ENCODE data around the gene NF1. TPM values are rescaled to one million over a fixed set of nuclear protein-coding genes. Genes with fewer than 3 reads are reported as not detected.
"Not testable (repeated sequence)": the region's sequence is repeated elsewhere in the genome, so short reads cannot be mapped to it uniquely, and the experiment has no call there.

The NF1 gene
- total RNA-seq (37.4 and 45.9 TPM in 2 replicates), polyA plus RNA-seq (8.4 and 11.4 TPM in 2 replicates)

- Histone ChIP-seq H3K4me2 (peak within 1 kb of the TSS; percentile 91), H3K4me3 (peak within 1 kb of the TSS; percentile 97), H4K20me1 (ENCODE audit: insufficient read depth, poor library complexity, severe bottlenecking) (peaks cover 20% of the 10 kb centered on the region), H3K36me3 (replicated peaks; ENCODE audit: insufficient read depth, low read depth) (no peaks in the 10 kb centered on the region), H3K9me3 (ENCODE audit: low read depth) (no peaks in the 10 kb centered on the region), H3K9me2 (replicated peaks; ENCODE audit: insufficient read depth) (no peaks in the 10 kb centered on the region), H3K4me1 (ENCODE audit: insufficient read depth) (peaks cover 10% of the 10 kb centered on the region), H3K79me2 (peaks cover 46% of the 10 kb centered on the region), H3K27me3 (no peaks in the 10 kb centered on the region), H3K27ac (peak within 1 kb of the TSS; percentile 100), H2AFZ (peak within 1 kb of the TSS; percentile 92)
- TF ChIP-seq CTCF (IDR thresholded peaks at IDR 0.05; ENCODE audit: poor library complexity) = no peak
- TF ChIP-seq EZH2 (IDR thresholded peaks at IDR 0.05; ENCODE audit: borderline replicate concordance) = no peak
- no peak for TF ChIP-seq EZH2phosphoT487 (IDR thresholded peaks at IDR 0.05; ENCODE audit: low read depth, severe bottlenecking, unreplicated experiment)
- 2% methylated on average over 22 of the region's 45 CpGs for WGBS (ENCODE audit: low lambda C conversion rate, missing lambda C conversion rate)
- DNase-seq (ENCODE audit: low spot score) = peak; percentile 99
Measured at GRCh38 chr17:31094600-31095235, at the start of gene NF1. TSS of gene NF1 (plus strand) at chr17:31094977. CDS start at chr17:31095310, 333 bp downstream.

GRCh38 chr17:31046856-31047425, 47.8 kb upstream of the NF1 start:
- not testable (repeated sequence) for H2AFZ ChIP-seq; H3K79me2 ChIP-seq; H3K36me3 ChIP-seq (replicated peaks; ENCODE audit: insufficient read depth, low read depth); H4K20me1 ChIP-seq (ENCODE audit: insufficient read depth, poor library complexity, severe bottlenecking); H3K4me3 ChIP-seq; H3K27ac ChIP-seq; H3K9me2 ChIP-seq (replicated peaks; ENCODE audit: insufficient read depth); H3K27me3 ChIP-seq; H3K4me1 ChIP-seq (ENCODE audit: insufficient read depth); DNase-seq (ENCODE audit: low spot score); H3K9me3 ChIP-seq (ENCODE audit: low read depth); H3K4me2 ChIP-seq
- WGBS (ENCODE audit: low lambda C conversion rate, missing lambda C conversion rate) = 92% methylated on average over 6 of the region's 7 CpGs

GRCh38 chr17:31048142-31048541, 46.6 kb upstream of the NF1 start:
- no peaks in the 10 kb centered on the region for H4K20me1 ChIP-seq (ENCODE audit: insufficient read depth, poor library complexity, severe bottlenecking)
- no peak for DNase-seq (ENCODE audit: low spot score)
- H3K4me2 ChIP-seq = no peak overlapping the region

More at GRCh38 chr17:31048142-31048541, 46.6 kb upstream of the NF1 start:
- Histone ChIP-seq H3K79me2 (no peaks in the 10 kb centered on the region), H3K27ac (no peak overlapping the region), H2AFZ (no peak overlapping the region), H3K9me3 (ENCODE audit: low read depth) (no peaks in the 10 kb centered on the region), H3K27me3 (no peaks in the 10 kb centered on the region), H3K4me3 (no peak overlapping the region), H3K9me2 (replicated peaks; ENCODE audit: insufficient read depth) (no peaks in the 10 kb centered on the region), H3K36me3 (replicated peaks; ENCODE audit: insufficient read depth, low read depth) (no peaks in the 10 kb centered on the region), H3K4me1 (ENCODE audit: insufficient read depth) (no peaks in the 10 kb centered on the region)
- TF ChIP-seq CTCF (IDR thresholded peaks at IDR 0.05; ENCODE audit: poor library complexity) (no peak), EZH2 (IDR thresholded peaks at IDR 0.05; ENCODE audit: borderline replicate concordance) (no peak), EZH2phosphoT487 (IDR thresholded peaks at IDR 0.05; ENCODE audit: low read depth, severe bottlenecking, unreplicated experiment) (no peak)
